DND-41 (cell line): ENCODE measurements around the gene CHID1.

ENCODE experiments used
- CTCF ChIP-seq: IDR thresholded peaks from 2 replicates; pipeline ENCODE4 v1.5.1; 2012; ENCODE audit warnings: borderline replicate concordance, low read length, moderate library complexity, mild to moderate bottlenecking; ENCODE audit not compliant: poor library complexity, severe bottlenecking; ENCODE audit errors: extremely low read depth
- EZH2 ChIP-seq: IDR thresholded peaks from 3 replicates; pipeline ENCODE4 v1.6.1; 2012; ENCODE audit warnings: borderline replicate concordance, low read depth, mild to moderate bottlenecking, moderate library complexity, low read length, inconsistent platforms; ENCODE audit not compliant: severe bottlenecking

DNA sequence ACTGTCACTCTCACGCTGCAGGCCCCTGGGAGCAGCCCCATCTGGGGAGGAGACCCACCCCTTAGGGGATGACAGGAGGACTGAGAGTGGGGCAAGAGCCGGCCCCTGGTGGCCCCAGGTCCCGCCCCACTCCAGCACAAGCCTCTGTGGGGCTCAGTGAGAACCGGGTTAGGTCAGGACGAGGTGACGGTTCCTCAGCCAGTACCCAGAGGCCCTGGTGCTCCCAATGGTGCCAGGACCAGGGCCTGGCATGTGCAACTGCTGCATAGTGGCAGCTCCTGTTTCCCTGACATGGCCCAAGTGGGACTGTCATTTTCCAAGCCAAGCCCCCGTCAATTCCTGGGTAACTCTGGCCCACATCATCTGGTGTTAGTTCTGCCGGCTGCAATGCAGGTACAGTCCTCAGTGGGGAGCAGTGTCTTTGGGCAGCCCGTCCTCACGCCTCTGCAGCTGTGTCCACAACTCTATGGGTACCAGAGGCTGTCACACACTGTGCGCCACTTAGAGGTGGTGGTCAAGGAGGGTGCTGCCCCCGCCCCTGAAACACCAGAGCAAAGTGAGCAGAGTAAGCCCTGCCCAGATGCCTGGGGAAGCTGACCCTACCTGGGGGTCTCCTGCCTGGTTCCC is 15.9 kb downstream of the CHID1 start:
- TF ChIP-seq CTCF (no peak), EZH2 (no peak)
